A549 (cell line): Measurements from ENCODE around the gene COMMD7.

Experiments
- CEBPB ChIP-seq, 2 experiments: fragments of >200 bp in 1 of 2; sonication (Bioruptor Twin) in 1 of 2; formaldehyde crosslinking in 1 of 2; IDR thresholded peaks; 2 replicates each; pipeline ENCODE4 v1.6.1; 2012 to 2016
- CHD2 ChIP-seq: fragments of 150-350 bp; IDR thresholded peaks from 2 replicates; pipeline ENCODE4 v1.6.1; 2014; ENCODE audit warnings: low read length; ENCODE audit not compliant: partially characterized antibody
- CHD4 ChIP-seq: fragments of 200-600 bp; sonication (generic); IDR thresholded peaks from 2 replicates; pipeline ENCODE4 v1.6.1; 2016; ENCODE audit warnings: antibody characterized with exemption, mild to moderate bottlenecking, borderline replicate concordance
- CTCF ChIP-seq: fragments of >200 bp; sonication (Bioruptor Twin); formaldehyde crosslinking; IDR thresholded peaks from 3 replicates; pipeline ENCODE4 v1.5.1; 2016
- EP300 ChIP-seq, 2 experiments: fragments of >200 bp; sonication (Bioruptor Twin); formaldehyde crosslinking; IDR thresholded peaks; 2 replicates in 1 of 2; 3 replicates in 1 of 2; pipeline ENCODE4 v1.6.1; 2016 to 2017
- ESRRA ChIP-seq: fragments of 150-350 bp; IDR thresholded peaks from 2 replicates; pipeline ENCODE4 v1.6.1; 2014; ENCODE audit warnings: mild to moderate bottlenecking, low read length, borderline replicate concordance
- NPAS2 ChIP-seq: fragments of 250-450 bp; sonication (Bioruptor Pico); IDR thresholded peaks from 2 replicates; pipeline ENCODE4 v1.8.0; 2022; ENCODE audit warnings: mild to moderate bottlenecking, moderate library complexity, borderline replicate concordance
- POLR2A ChIP-seq: IDR thresholded peaks from 2 replicates; pipeline ENCODE4 v1.6.1; 2012; ENCODE audit warnings: mild to moderate bottlenecking, low read length
- POLR2AphosphoS2 ChIP-seq: conservative IDR thresholded peaks from 2 replicates; pipeline ENCODE4 v1.6.1; 2012; ENCODE audit warnings: low read length, improper control_type of control experiment, inconsistent platforms
- RAD21 ChIP-seq, 2 experiments: fragments of >200 bp in 1 of 2; sonication (Bioruptor Twin) in 1 of 2; formaldehyde crosslinking in 1 of 2; IDR thresholded peaks in 1 of 2; conservative IDR thresholded peaks in 1 of 2; 2 replicates in 1 of 2; 3 replicates in 1 of 2; pipeline ENCODE4 v1.6.1; 2012 to 2018; ENCODE audit warnings: inconsistent platforms in 1 of 2
- SMC3 ChIP-seq: fragments of >200 bp; sonication (Bioruptor Twin); formaldehyde crosslinking; IDR thresholded peaks from 3 replicates; pipeline ENCODE4 v1.6.1; 2018; ENCODE audit warnings: inconsistent platforms

- TF ChIP-seq SMC3 (no peak), CHD4 (no peak), POLR2A (no peak), ESRRA (no peak), CTCF (no peak), POLR2AphosphoS2 (no peak), RAD21 (conservative IDR thresholded peaks at IDR 0.05 in 1 of 2, IDR thresholded peaks at IDR 0.05 in 1 of 2) (no peak), EP300 (IDR thresholded peaks at IDR 0.05) (no peak), CEBPB (IDR thresholded peaks at IDR 0.05) (no peak), CHD2 (no peak), NPAS2 (CRISPR knock-in tag) (no peak)
Observed at GRCh38 chr20:32727683-32728082, 15.6 kb downstream of the COMMD7 start.
